ENCODE data around the gene GYPA.

DNA sequence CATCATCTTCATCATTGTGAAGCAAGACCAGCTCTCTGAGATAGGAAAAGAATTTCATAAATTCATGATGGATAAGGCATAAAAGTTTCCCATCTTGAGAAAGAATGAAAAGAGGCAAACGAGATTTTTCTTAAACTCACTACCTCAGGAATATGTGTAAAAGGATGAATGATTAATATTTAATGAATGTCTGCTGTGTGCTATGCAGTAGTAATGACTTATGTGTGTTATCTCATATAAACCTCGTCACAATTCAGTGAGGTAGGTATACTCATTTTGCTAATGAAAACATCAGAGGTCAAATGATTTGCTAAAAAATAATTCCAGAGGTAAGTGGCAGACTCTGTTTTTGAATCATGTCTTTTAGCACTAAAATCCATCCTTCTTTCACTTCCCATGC lies 42.6 kb upstream of the GYPA start:
- TF ChIP-seq, protein P1, sequence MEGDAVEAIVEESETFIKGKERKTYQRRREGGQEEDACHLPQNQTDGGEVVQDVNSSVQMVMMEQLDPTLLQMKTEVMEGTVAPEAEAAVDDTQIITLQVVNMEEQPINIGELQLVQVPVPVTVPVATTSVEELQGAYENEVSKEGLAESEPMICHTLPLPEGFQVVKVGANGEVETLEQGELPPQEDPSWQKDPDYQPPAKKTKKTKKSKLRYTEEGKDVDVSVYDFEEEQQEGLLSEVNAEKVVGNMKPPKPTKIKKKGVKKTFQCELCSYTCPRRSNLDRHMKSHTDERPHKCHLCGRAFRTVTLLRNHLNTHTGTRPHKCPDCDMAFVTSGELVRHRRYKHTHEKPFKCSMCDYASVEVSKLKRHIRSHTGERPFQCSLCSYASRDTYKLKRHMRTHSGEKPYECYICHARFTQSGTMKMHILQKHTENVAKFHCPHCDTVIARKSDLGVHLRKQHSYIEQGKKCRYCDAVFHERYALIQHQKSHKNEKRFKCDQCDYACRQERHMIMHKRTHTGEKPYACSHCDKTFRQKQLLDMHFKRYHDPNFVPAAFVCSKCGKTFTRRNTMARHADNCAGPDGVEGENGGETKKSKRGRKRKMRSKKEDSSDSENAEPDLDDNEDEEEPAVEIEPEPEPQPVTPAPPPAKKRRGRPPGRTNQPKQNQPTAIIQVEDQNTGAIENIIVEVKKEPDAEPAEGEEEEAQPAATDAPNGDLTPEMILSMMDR (IDR thresholded peaks at IDR 0.05; ENCODE audit: low read depth, low read length) = no peak
- no peak for TF ChIP-seq POLR2A (IDR thresholded peaks at IDR 0.05; ENCODE audit: extremely low read depth, insufficient read length)
